Muscle layer of duodenum (tissue), 2 donors: ENCODE measurements around the gene PRLR.
"Not testable (repeated sequence)": the region's sequence is repeated elsewhere in the genome, so short reads cannot be mapped to it uniquely, and the experiment has no call there.

Experiments used
- H3K27ac ChIP-seq: one replicate; pipeline ENCODE4 v1.7.0; 2013; ENCODE audit warnings: mild to moderate bottlenecking, low read length
- H3K27me3 ChIP-seq: one replicate; pipeline ENCODE4 v1.7.0; 2013; ENCODE audit warnings: low read depth, mild to moderate bottlenecking, control low read depth, low read length
- H3K36me3 ChIP-seq, 2 donors: one replicate each; pipeline ENCODE4 v1.7.0; 2013; ENCODE audit warnings: low read length in 2 of 2, control low read depth in 1 of 2, mild to moderate bottlenecking in 1 of 2; ENCODE audit not compliant: insufficient read depth in 2 of 2, control insufficient read depth in 1 of 2
- H3K4me1 ChIP-seq, 2 donors: one replicate each; pipeline ENCODE4 v1.7.0; 2013; ENCODE audit warnings: low read length in 2 of 2, mild to moderate bottlenecking in 2 of 2, control low read depth in 1 of 2, moderate library complexity in 1 of 2; ENCODE audit not compliant: insufficient read depth in 2 of 2, control insufficient read depth in 1 of 2
- H3K4me3 ChIP-seq, 2 donors: one replicate each; pipeline ENCODE4 v1.7.0; 2013; ENCODE audit warnings: low read length in 2 of 2, low read depth in 1 of 2, mild to moderate bottlenecking in 1 of 2
- H3K9me3 ChIP-seq, 2 donors: one replicate each; pipeline ENCODE4 v1.7.0; 2013; ENCODE audit warnings: low read length in 2 of 2, control low read depth in 1 of 2, mild to moderate bottlenecking in 1 of 2; ENCODE audit not compliant: control insufficient read depth in 1 of 2
- donor health status: healthy.

The PRLR gene

DNA sequence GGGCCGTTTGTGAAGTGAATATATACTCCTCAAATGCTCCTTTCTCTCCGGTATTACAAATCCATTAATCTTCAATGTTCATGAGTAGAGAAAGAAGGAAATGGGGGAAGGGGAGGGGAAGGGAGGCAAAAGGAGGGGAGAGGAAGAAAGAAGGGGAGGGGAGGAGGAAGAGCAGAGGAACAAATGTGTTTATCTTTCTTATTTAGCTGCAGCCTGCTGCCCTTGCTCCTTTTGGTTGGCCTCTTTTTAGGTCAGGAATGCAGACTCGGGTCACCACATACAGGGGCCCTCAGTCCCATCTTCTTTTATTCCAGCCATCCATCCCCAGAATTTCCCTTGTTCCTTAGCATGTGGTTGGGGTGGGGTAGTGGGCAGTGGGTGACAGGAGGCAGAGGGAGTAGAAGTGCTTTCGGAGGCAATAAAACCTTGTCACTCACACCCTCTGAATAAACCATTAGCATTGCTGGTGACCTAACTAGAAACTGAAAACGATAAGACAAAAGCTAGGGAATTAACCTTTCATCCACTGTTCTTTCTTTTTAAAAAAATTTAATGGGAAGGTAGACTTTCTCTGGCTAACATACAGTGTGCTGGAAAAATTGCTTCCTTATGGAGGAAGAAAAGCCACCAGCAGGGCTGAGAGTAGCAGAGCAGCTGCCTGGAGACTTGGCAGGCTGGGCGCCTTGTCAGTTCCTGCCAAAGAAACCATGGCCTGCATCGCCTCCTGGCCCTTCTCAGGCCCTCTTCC is 16.8 kb upstream of the PRLR start:
- no peak overlapping the region for H3K4me3 ChIP-seq
- H3K9me3 ChIP-seq = no peaks in the 10 kb centered on the region

DNA sequence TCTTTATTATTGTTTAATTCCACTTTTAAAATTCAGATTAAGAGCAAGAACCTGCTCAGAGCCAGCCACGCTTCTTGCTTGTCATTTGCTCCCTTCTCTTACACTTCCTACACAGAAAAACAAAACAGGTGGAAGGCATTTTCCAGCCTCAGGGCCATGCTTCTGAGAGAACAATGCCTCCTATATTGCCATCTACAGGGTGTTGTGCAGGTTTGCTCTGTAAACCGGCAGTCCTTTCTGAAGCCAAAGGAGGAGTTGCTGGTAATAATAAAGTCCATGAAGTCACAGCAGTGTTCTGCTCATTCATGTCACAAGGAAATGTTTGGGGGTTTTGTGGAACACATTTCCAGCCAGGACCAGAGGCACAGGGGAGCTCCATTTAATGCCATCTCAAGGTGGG is 16.1 kb upstream of the PRLR start:
- Histone ChIP-seq H3K4me3 (no peak overlapping the region), H3K4me1 (no peaks in the 10 kb centered on the region), H3K27me3 (no peaks in the 10 kb centered on the region), H3K27ac (peak overlapping the region; percentile 68), H3K9me3 (no peaks in the 10 kb centered on the region), H3K36me3 (no peaks in the 10 kb centered on the region)

More for the DNA sequence above, 16.8 kb upstream of the PRLR start:
- Histone ChIP-seq H3K36me3 (no peaks in the 10 kb centered on the region), H3K27ac (peak overlapping the region; percentile 68), H3K4me1 (no peaks in the 10 kb centered on the region), H3K27me3 (no peaks in the 10 kb centered on the region)

DNA sequence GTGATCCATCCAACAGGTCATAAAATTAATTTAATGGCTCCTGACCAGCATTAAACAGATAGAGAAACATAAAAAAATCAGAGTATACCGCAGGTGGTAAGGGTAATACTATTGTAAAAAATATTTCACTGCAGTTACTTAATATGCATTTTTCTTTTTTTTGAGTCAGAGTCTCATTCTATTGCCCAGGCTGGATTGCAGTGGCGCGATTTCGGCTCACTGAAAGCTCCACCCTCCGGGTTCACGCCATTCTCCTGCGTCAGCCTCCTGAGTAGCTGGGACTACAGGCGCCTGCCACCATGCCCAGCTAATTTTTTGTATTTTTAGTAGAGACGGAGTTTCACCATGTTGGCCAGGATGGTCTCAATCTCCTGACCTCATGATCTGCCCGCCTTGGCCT is 15.1 kb upstream of the PRLR start:
- not testable (repeated sequence) for H3K4me1 ChIP-seq, H3K27ac ChIP-seq, H3K9me3 ChIP-seq, H3K4me3 ChIP-seq, H3K27me3 ChIP-seq, H3K36me3 ChIP-seq

DNA sequence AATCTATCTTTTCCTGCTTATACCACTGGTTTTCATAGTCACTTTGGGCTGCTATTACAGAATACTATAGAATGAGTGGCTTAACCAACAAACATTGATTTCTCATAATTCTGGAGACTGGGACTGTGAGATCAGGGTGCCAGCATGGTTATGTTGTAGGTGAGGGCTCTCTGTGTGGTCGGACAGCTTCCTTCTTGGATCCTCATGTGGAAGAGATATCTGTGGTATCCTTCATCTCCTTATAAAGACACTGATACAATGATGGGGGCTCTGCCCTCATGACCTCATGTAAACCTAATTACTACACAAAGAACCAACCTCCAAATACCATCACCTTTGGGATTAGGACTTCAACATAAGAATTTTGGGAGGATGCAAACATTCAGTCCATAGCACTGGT is 13.9 kb upstream of the PRLR start:
- Histone ChIP-seq H3K36me3 (no peaks in the 10 kb centered on the region), H3K9me3 (no peaks in the 10 kb centered on the region), H3K4me3 (no peak overlapping the region), H3K27me3 (no peaks in the 10 kb centered on the region), H3K27ac (no peak overlapping the region), H3K4me1 (no peaks in the 10 kb centered on the region)

DNA sequence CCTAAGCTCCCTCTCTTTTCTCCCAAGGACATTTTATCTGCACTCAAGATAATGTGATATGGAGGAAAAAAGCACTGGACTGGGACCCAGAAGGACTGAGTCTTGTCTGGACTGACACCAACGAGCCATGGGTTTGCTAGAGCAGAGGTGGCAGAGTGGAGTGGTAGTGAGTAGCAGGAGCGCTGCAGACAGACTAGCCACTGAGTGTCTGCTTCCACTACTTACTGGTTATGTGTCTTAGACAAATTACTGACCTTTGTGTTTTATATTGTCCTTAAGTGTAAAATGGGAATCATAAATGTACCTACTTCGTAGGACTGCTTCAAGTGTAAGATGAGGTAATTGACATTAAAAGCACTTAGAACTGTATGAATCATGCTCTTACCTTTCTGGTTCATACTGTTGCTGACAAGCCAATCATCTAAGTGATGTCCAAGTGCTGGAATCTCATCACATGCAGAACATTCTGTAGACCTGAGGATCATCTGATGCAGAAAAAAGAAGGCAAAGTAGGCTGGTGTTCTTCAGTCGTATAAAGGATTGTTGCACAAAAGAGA is 12.5 kb upstream of the PRLR start:
- no peaks in the 10 kb centered on the region for H3K36me3 ChIP-seq
- H3K4me1 ChIP-seq = no peaks in the 10 kb centered on the region
- no peaks in the 10 kb centered on the region for H3K9me3 ChIP-seq
- no peak overlapping the region for H3K27ac ChIP-seq
- no peaks in the 10 kb centered on the region for H3K27me3 ChIP-seq
- H3K4me3 ChIP-seq = no peak overlapping the region

DNA sequence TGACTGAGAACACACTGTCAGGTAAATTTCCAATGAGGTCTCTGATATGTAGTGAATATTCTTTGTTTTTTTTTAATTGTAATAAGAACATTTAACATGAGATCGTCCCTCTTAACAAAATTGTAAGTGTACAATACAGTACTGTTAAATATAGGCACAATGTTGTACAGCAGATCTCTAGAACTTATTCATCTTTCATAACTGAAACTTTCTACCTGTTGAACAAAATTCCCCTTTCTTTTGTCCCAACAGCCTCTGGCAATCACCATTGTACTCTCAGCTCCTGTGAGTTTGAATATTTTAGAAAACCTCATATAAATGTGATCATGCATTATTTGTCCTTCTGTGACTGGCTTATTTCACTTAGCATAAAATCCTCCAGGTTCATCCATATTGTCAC is 10.6 kb upstream of the PRLR start:
- Histone ChIP-seq H3K9me3 (no peaks in the 10 kb centered on the region), H3K4me1 (no peaks in the 10 kb centered on the region), H3K27ac (no peak overlapping the region), H3K4me3 (no peak overlapping the region), H3K36me3 (no peaks in the 10 kb centered on the region), H3K27me3 (no peaks in the 10 kb centered on the region)

DNA sequence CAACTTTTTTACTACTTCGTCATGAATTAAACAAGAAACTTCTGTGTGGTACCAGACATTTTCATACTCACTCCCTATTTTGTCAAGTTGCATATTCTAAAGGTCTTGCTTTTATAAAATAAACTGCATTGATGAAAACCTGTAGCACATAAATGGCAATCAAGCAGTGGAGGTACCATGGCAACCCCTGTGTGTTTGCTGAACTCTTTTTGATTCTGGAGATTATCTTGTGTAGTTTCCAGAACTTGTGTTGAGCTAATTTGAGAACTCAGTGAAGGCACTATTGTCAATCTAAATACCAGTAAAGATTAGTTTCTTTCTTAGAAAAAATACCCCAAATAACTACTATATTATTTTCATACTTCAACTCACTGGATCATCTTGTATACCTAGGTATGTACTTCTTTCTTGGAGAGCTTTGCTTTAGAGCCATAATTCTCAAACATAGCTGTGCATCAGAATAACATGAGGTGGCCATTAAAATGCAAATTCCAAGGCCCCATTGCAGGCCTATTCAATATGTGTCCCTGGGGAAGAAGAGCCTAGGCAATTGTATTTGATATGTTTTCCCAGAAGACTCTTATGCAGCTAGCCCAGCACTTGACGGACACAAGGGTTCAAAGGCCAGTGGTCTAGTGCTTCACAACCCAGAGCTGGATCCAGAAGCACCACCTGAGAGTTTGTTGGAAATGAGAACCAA is 9.8 kb upstream of the PRLR start:
- Histone ChIP-seq H3K4me1 (no peaks in the 10 kb centered on the region), H3K27me3 (no peaks in the 10 kb centered on the region), H3K4me3 (no peak overlapping the region), H3K27ac (no peak overlapping the region), H3K36me3 (no peaks in the 10 kb centered on the region), H3K9me3 (no peaks in the 10 kb centered on the region)

DNA sequence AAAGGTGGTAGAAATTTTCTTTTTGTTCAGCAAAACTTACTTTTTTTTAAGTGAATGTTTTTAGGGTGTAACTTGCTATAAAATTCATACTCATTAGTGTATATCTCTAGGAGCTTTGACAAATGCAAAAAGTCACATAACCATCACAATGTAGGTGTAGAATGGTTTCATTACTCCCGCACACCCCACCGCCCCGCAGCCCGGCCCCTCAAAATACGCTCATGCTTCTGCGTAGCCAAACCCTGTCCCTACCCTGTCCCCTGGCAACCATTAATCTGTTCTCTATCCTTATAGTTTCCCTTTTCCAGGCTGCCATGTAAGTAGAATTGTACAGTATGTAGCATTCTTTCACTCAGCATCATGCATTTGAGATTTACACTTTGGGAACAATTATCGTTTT is 9.2 kb upstream of the PRLR start:
- Histone ChIP-seq H3K4me3 (no peak overlapping the region), H3K27ac (no peak overlapping the region), H3K9me3 (no peaks in the 10 kb centered on the region), H3K36me3 (no peaks in the 10 kb centered on the region), H3K27me3 (no peaks in the 10 kb centered on the region), H3K4me1 (no peaks in the 10 kb centered on the region)

DNA sequence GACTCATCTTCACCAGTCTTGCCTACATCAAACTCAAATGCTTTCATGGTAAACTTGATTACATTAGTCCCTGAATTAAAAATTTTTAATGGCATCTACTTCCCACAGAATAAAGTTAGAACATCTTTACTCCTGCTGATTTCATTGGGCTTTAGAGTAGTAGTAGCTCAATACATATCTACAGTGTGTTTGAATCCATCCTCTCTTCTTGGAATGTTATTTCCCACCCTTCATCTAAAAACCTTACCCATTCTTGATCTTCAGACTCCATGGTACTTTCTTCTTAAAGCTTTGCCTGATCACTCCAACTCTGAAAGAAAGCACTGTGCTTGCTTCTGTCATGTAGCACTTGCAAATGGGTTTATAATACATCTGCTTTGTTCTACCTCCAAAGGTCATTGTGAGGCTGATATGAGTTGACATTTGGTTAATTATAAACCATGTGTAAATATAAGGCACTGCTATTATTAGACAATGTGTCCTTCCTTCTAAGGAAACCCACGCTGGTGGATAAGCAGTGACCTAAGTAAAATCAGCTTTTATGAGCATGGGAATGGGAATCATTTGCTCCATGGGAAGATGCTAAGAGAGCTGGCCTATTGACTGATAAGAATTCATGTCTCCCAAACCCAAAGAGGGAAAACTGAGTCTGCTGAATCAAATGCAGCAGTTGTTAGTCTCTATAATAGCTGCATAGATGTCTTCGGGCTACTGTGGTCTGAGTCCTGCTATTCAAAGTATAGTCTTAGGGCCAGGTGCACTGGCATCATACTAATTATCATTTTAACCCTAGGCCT is 7.5 kb upstream of the PRLR start:
- no peaks in the 10 kb centered on the region for H3K27me3 ChIP-seq
- H3K36me3 ChIP-seq = no peaks in the 10 kb centered on the region
- H3K9me3 ChIP-seq = no peaks in the 10 kb centered on the region
- H3K27ac ChIP-seq = no peak overlapping the region
- H3K4me1 ChIP-seq = no peaks in the 10 kb centered on the region
- no peak overlapping the region for H3K4me3 ChIP-seq

DNA sequence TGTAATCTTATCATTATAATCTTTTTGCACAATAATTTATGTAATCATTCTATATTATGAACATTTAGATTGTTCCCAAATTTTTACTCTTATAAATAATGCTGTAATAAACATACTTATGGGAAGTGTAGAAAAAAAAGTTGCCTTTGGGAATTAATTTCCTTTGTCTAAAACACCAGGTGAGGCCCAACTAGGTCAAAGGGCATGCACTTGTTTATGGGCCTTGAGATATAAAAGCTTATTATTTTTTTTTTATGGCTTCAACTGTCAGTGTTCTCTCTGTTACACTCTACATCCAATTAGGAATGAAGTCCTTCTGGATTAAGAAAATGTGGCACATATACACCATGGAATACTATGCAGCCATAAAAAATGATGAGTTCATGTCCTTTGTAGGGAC is 6.5 kb upstream of the PRLR start:
- no peaks in the 10 kb centered on the region for H3K4me1 ChIP-seq
- no peak overlapping the region for H3K27ac ChIP-seq
- H3K36me3 ChIP-seq = no peaks in the 10 kb centered on the region
- H3K27me3 ChIP-seq = no peaks in the 10 kb centered on the region
- no peaks in the 10 kb centered on the region for H3K9me3 ChIP-seq
- no peak overlapping the region for H3K4me3 ChIP-seq

DNA sequence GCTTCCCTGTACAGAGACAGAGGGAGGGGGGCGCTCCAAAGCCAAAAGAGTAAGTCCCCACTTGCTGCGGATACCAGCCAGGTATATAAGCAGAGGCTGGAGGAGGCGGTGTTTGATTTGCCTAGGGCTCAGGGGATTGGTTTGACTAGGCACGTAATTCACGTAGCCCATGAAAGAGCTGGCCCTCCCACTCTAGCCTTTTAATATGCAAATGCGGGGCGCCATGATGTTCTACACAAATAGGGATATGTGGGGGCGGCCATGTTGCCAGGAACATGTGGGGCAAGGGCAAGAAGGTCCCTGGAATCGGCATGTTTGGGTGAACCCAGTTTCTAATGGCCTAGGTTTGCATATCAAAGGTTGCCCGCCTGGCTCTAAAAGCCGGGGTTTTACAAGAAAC is 3.3 kb upstream of the PRLR start:
- Histone ChIP-seq H3K4me3 (no peak overlapping the region), H3K4me1 (peaks cover 0 to 18% of the 10 kb centered on the region in 2 donors), H3K27me3 (no peaks in the 10 kb centered on the region), H3K9me3 (no peaks in the 10 kb centered on the region), H3K27ac (no peak overlapping the region), H3K36me3 (no peaks in the 10 kb centered on the region)
